ENCODE measurements around the gene AP2A1. TPM values are rescaled to one million over a fixed set of nuclear protein-coding genes. Genes with fewer than 3 reads are reported as not detected.
A peak's percentile ranks its signal among the peaks of the same experiment; 100 is the strongest.

The AP2A1 gene
- total and polyA plus RNA-seq, 9 of the 15 experiments (the other 6 are each of a cell fraction or from before 2014, with no cell fraction given): 0.55 to 150 (median 31.9) TPM

GRCh38 chr19:49763230-49763629, 3.6 kb upstream of the AP2A1 start, which contains the start of gene TSKS:
Gene TSKS, minus strand, starts transcription at chr19:49763306. Its CDS starts 59 bp downstream, at chr19:49763247.
- H3K36me3 ChIP-seq (ENCODE audit: control insufficient read depth, insufficient read depth, low read length): peaks cover 4% of the 10 kb centered on the region; the same call in 2 of the 3 replicates
- TF ChIP-seq HMBOX1 (IDR thresholded peaks at IDR 0.05): no peak
- no peak for TF ChIP-seq ZNF165 (CRISPR knock-in tag; IDR thresholded peaks at IDR 0.05; ENCODE audit: borderline replicate concordance)
- no peak for TF ChIP-seq TBP (optimal IDR thresholded peaks at IDR 0.05; ENCODE audit: low read depth, low read length)
- peak; percentile 92 for TF ChIP-seq PRDM10 (IDR thresholded peaks at IDR 0.05; ENCODE audit: partially characterized antibody)
- TF ChIP-seq ZBTB43 (CRISPR knock-in tag; IDR thresholded peaks at IDR 0.05): no peak
- no peak for TF ChIP-seq ZKSCAN1 (IDR thresholded peaks at IDR 0.05; ENCODE audit: low read depth, low read length)
- H3K79me2 ChIP-seq (ENCODE audit: control insufficient read depth, insufficient read depth, low read length): peaks cover 19% of the 10 kb centered on the region
- no peak for FAIRE-seq
- no peak for ATAC-seq
- intact Hi-C loops (cut with micrococcal nuclease): loop anchor here (5.0 kb wide), 1 partner anchor 171 kb away; the partner anchor contains the start of gene PRR12
- peak within 1 kb of the TSS; percentile 98 for H2AFZ ChIP-seq (ENCODE audit: low read depth, low read length)
- H4K20me1 ChIP-seq (replicated peaks; ENCODE audit: control insufficient read depth, insufficient read depth, low read length): no peaks in the 10 kb centered on the region
- 95% methylated on average over 5 of the region's 6 CpGs for WGBS (ENCODE audit: insufficient coverage, low coverage, missing lambda C conversion rate)
- peaks cover 33 to 37% of the 10 kb centered on the region in 2 experiments for H3K4me1 ChIP-seq (replicated peaks in 1 of 2; ENCODE audit: control insufficient read depth in 2 of 2, insufficient read depth in 2 of 2, low read length in 2 of 2)
- no peaks in the 10 kb centered on the region for H3K9me3 ChIP-seq (replicated peaks; ENCODE audit: control insufficient read depth, insufficient read depth, low read depth, low read length)
- H3K27me3 ChIP-seq (ENCODE audit: control insufficient read depth in 2 of 2, insufficient read depth in 2 of 2, low read length in 2 of 2): no peaks in the 10 kb centered on the region
- ChIA-PET CTCF (ENCODE audit: low intra/inter-chr PET ratio) (no interaction called here), POLR2A (interaction anchor here (0.9 to 1.0 kb wide), 2 partner anchors 11 to 67 kb away, joined by 3 to 4 read pairs; no protein-coding TSS in a partner anchor)
- peak within 1 kb of the TSS; percentile 77 for H3K27ac ChIP-seq (ENCODE audit: extremely low read depth, low read depth, low read length)
- no peak for DNase-seq (ENCODE audit: extremely low read depth in 1 of 4, low spot score in 3 of 4)
- in situ Hi-C loops (cut with MboI): no loop called here
- BruUV-seq (replicated peaks): no TSS peak
- H3K4me2 ChIP-seq (ENCODE audit: insufficient read depth, low read length): peak within 1 kb of the TSS; percentile 75
- no peaks in the 10 kb centered on the region for H3K9me1 ChIP-seq (ENCODE audit: control insufficient read depth, insufficient read depth, low read length)
- peak within 1 kb of the TSS; percentile 70 to 82 for H3K9ac ChIP-seq (ENCODE audit: insufficient read depth in 1 of 2, low read depth in 2 of 2, low read length in 2 of 2)
- no peak within 1 kb of the TSS for H3K4me3 ChIP-seq
